CD14-positive monocyte (primary cell): ENCODE results near the gene AFF2. TPM values are rescaled to one million over a fixed set of nuclear protein-coding genes. Genes with fewer than 3 reads are reported as not detected.

ENCODE experiments used
- DNase-seq, 3 donors: peaks; one replicate each; pipeline ENCODE4 v3.0.0-alpha.2; 2011 to 2022
- H2AFZ ChIP-seq: 2 replicates; pipeline ENCODE4 v1.6.0; 2012; ENCODE audit warnings: mild to moderate bottlenecking, low read depth, low read length, inconsistent platforms; ENCODE audit not compliant: insufficient read depth, poor library complexity, severe bottlenecking
- H3K27ac ChIP-seq, 2 donors: 1 replicate in 1 of 2; 2 replicates in 1 of 2; pipeline ENCODE4 v1.5.1; 2012 to 2013; ENCODE audit warnings: low read length in 2 of 2, control low read depth in 1 of 2, inconsistent platforms in 1 of 2, low read depth in 1 of 2, mild to moderate bottlenecking in 1 of 2
- H3K27me3 ChIP-seq, 2 donors: one replicate each; pipeline versions ENCODE4 v1.6.0 to v1.6.1; 2011 to 2013; ENCODE audit warnings: low read length in 2 of 2; ENCODE audit not compliant: control insufficient read depth in 2 of 2, insufficient read depth in 2 of 2
- H3K36me3 ChIP-seq, 2 donors: replicated peaks in 1 of 2; 1 replicate in 1 of 2; 2 replicates in 1 of 2; pipeline versions ENCODE4 v1.5.1 to v1.6.1; 2012 to 2013; ENCODE audit warnings: low read length in 2 of 2, control low read depth in 1 of 2, inconsistent platforms in 1 of 2, mild to moderate bottlenecking in 1 of 2; ENCODE audit not compliant: insufficient read depth in 2 of 2, control insufficient read depth in 1 of 2
- H3K4me1 ChIP-seq, 2 donors: 1 replicate in 1 of 2; 2 replicates in 1 of 2; pipeline versions ENCODE4 v1.5.1 to v1.6.1; 2012 to 2013; ENCODE audit warnings: low read length in 2 of 2, control low read depth in 1 of 2, inconsistent platforms in 1 of 2, mild to moderate bottlenecking in 1 of 2, moderate library complexity in 1 of 2; ENCODE audit not compliant: insufficient read depth in 2 of 2, control insufficient read depth in 1 of 2
- H3K4me2 ChIP-seq: replicated peaks from 2 replicates; pipeline ENCODE3; 2012; ENCODE audit warnings: low read length, moderate library complexity, mild to moderate bottlenecking; ENCODE audit not compliant: poor library complexity, severe bottlenecking; ENCODE audit errors: extremely low read depth
- H3K4me3 ChIP-seq, 3 experiments: fragments of 200-600 bp in 1 of 3; sonication (generic) in 1 of 3; replicated peaks in 1 of 3; 1 replicate in 2 of 3; 2 replicates in 1 of 3; pipeline ENCODE4 v1.5.1; 2011 to 2013; ENCODE audit warnings: low read length in 3 of 3, mild to moderate bottlenecking in 3 of 3, control low read depth in 2 of 3, low read depth in 2 of 3, inconsistent platforms in 1 of 3, moderate library complexity in 1 of 3
- H3K79me2 ChIP-seq: 2 replicates; pipeline ENCODE4 v1.6.0; 2012; ENCODE audit warnings: mild to moderate bottlenecking, control low read depth, inconsistent platforms, low read length, moderate library complexity; ENCODE audit not compliant: insufficient read depth
- H3K9ac ChIP-seq: 2 replicates; pipeline ENCODE4 v1.6.0; 2017; ENCODE audit warnings: low read length, mild to moderate bottlenecking; ENCODE audit not compliant: insufficient read depth, poor library complexity, severe bottlenecking
- H3K9me3 ChIP-seq, 2 donors: replicated peaks in 1 of 2; 1 replicate in 1 of 2; 2 replicates in 1 of 2; pipeline versions ENCODE4 v1.5.1 to v1.6.1; 2012 to 2013; ENCODE audit warnings: low read length in 2 of 2, control low read depth in 1 of 2; ENCODE audit not compliant: control insufficient read depth in 1 of 2, insufficient read depth in 1 of 2
- H4K20me1 ChIP-seq: 2 replicates; pipeline ENCODE4 v1.6.0; 2012; ENCODE audit warnings: mild to moderate bottlenecking, low read length, control low read depth, moderate library complexity; ENCODE audit not compliant: insufficient read depth
- H3K27ac Mint-ChIP-seq, 7 donors: one replicate each; pipeline ENCODE4 v1.8.0; 2020; ENCODE audit warnings: mild to moderate bottlenecking in 7 of 7, mixed read lengths in 7 of 7, moderate library complexity in 6 of 7, inconsistent platforms in 2 of 7
- H3K27me3 Mint-ChIP-seq, 3 donors: one replicate each; pipeline ENCODE4 v1.8.0; 2021 to 2022; ENCODE audit warnings: low read depth in 3 of 3, mild to moderate bottlenecking in 3 of 3, mixed read lengths in 3 of 3, moderate library complexity in 3 of 3, inconsistent platforms in 1 of 3
- H3K36me3 Mint-ChIP-seq, 2 donors: one replicate each; pipeline ENCODE4 v1.8.0; 2020; ENCODE audit warnings: mixed read lengths in 2 of 2, inconsistent platforms in 1 of 2, mild to moderate bottlenecking in 1 of 2
- H3K4me1 Mint-ChIP-seq: one replicate; pipeline ENCODE4 v1.8.0; 2020; ENCODE audit warnings: mild to moderate bottlenecking, mixed read lengths
- H3K4me3 Mint-ChIP-seq, 2 donors: one replicate each; pipeline ENCODE4 v1.8.0; 2020; ENCODE audit warnings: mild to moderate bottlenecking in 2 of 2, mixed read lengths in 2 of 2, moderate library complexity in 1 of 2
- H3K9me3 Mint-ChIP-seq, 7 donors: one replicate each; pipeline ENCODE4 v1.8.0; 2020 to 2022; ENCODE audit warnings: mixed read lengths in 7 of 7, mild to moderate bottlenecking in 6 of 7, moderate library complexity in 6 of 7, inconsistent platforms in 2 of 7
- CTCF ChIP-seq: fragments of 200-600 bp; IDR thresholded peaks from one replicate; pipeline ENCODE4 v1.8.0; 2022; ENCODE audit warnings: antibody characterized with exemption, mild to moderate bottlenecking
- WGBS: methylation state at CpG from one replicate; pipeline ENCODE4 v1.1.5; 2013; ENCODE audit warnings: missing lambda C conversion rate; ENCODE audit not compliant: insufficient coverage; 5-methylcytosine and 5-hydroxymethylcytosine counted together
- intact Hi-C, 2 donors: fragments of 100-400 bp; cut with micrococcal nuclease; formaldehyde crosslinking; loops; one replicate each; pipeline versions ENCODE4 v1.15.0 to v1.15.1; 2023
- polyA plus RNA-seq, 3 donors: library from polyadenylated mRNA; depleted of rRNA in 1 of 3; unstranded in 2 of 3; stranded (reverse) in 1 of 3; fragments of 300-500 nt in 2 of 3; fragments of >200 nt in 1 of 3; fragmentation: Illumina TruSeq in 2 of 3; gene quantifications; 1 replicate in 2 of 3; 2 replicates in 1 of 3; pipeline ENCODE4 v1.2.3, GENCODE V29; 2012 to 2021

AFF2 gene
- polyA plus RNA-seq, 3 donors = 0.07 to 1.1 (median 0.70) TPM

- peaks cover 6% of the 10 kb centered on the region for H3K4me1 Mint-ChIP-seq
- Histone ChIP-seq H3K27ac (no peak overlapping the region), H2AFZ (no peak overlapping the region), H3K9me3 (no peaks in the 10 kb centered on the region), H3K4me3 (no peak overlapping the region), H3K36me3 (no peaks in the 10 kb centered on the region), H3K9ac (no peak overlapping the region), H3K79me2 (no peaks in the 10 kb centered on the region), H4K20me1 (no peaks in the 10 kb centered on the region), H3K4me2 (no peak overlapping the region), H3K27me3 (no peaks in the 10 kb centered on the region), H3K4me1 (no peaks in the 10 kb centered on the region)
- WGBS = no CpG with 5 or more reads among the region's 4 CpGs
- H3K27me3 Mint-ChIP-seq = no peaks in the 10 kb centered on the region
- intact Hi-C loops = no loop called here
- H3K36me3 Mint-ChIP-seq = no peaks in the 10 kb centered on the region
- no peak overlapping the region for H3K27ac Mint-ChIP-seq
- no peaks in the 10 kb centered on the region for H3K9me3 Mint-ChIP-seq
- H3K4me3 Mint-ChIP-seq = no peak overlapping the region
- DNase-seq = no peak
- no peak for TF ChIP-seq CTCF
Measured at GRCh38 chrX:148926371-148926770, 426.0 kb downstream of the AFF2 start.

- WGBS = no CpG with 5 or more reads among the region's 1 CpG
- Histone ChIP-seq H3K4me2 (no peak overlapping the region), H4K20me1 (no peaks in the 10 kb centered on the region), H3K9ac (no peak overlapping the region), H3K4me3 (no peak overlapping the region), H2AFZ (no peak overlapping the region), H3K27me3 (no peaks in the 10 kb centered on the region), H3K4me1 (no peaks in the 10 kb centered on the region), H3K9me3 (no peaks in the 10 kb centered on the region), H3K27ac (no peak overlapping the region), H3K79me2 (no peaks in the 10 kb centered on the region), H3K36me3 (no peaks in the 10 kb centered on the region)
- H3K27ac Mint-ChIP-seq = no peak overlapping the region
- H3K27me3 Mint-ChIP-seq = no peaks in the 10 kb centered on the region
- intact Hi-C loops = no loop called here
- H3K36me3 Mint-ChIP-seq = no peaks in the 10 kb centered on the region
- H3K4me3 Mint-ChIP-seq = no peak overlapping the region
- no peaks in the 10 kb centered on the region for H3K9me3 Mint-ChIP-seq
- H3K4me1 Mint-ChIP-seq = peaks cover 6% of the 10 kb centered on the region
- TF ChIP-seq CTCF = no peak
- DNase-seq = peak in 1 of 3 donors; percentile 19
Measured at GRCh38 chrX:148928811-148929210, 428.4 kb downstream of the AFF2 start.
